ENCODE results near the gene NKD2. TPM values are rescaled to one million over a fixed set of nuclear protein-coding genes. Genes with fewer than 3 reads are reported as not detected.

NKD2 gene
- total RNA-seq, 1 experiment from 2014 or later, result 0.57 TPM

DNA sequence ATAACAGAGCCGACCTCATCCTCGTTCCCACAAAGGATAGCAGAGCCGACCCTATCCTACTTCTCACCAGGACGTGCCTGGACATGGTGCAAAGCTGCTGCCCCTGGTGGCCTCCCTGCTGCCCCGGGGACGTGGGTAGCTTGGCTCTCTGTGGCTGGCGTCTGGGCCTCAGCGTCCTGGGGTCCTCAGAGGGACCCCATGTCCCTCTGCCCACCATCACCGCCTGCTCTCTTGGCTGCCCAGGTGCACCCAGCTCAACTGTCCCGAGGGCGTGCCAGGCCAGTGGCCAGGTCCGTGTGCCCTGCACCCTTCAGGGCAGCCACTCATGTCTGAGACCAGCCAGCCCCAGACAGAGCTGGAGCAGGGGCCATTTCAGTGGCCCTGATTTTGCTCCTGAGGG lies 8.5 kb downstream of the NKD2 start:
- Histone ChIP-seq H3K79me2 (ENCODE audit: low read depth) (no peaks in the 10 kb centered on the region), H3K4me2 (no peak overlapping the region), H3K9me3 (ENCODE audit: insufficient read depth, low read depth) (no peaks in the 10 kb centered on the region), H3K27me3 (ENCODE audit: insufficient read depth, low read depth) (peaks cover 88% of the 10 kb centered on the region), H3F3A (ENCODE audit: insufficient read depth, low read depth) (no peaks in the 10 kb centered on the region), H3K4me3 (no peak overlapping the region), H3K27ac (no peak overlapping the region), H3K9me2 (ENCODE audit: insufficient read depth) (no peaks in the 10 kb centered on the region), H3K4me1 (replicated peaks; ENCODE audit: insufficient read depth) (no peaks in the 10 kb centered on the region), H3K36me3 (ENCODE audit: low read depth) (no peaks in the 10 kb centered on the region), H2AFZ (no peak overlapping the region), H4K20me1 (ENCODE audit: insufficient read depth) (no peaks in the 10 kb centered on the region)
- ChIA-PET CTCF (interaction anchor here (0.6 kb wide), 1 partner anchor 10 kb away, joined by 3 read pairs; no protein-coding TSS in a partner anchor), POLR2A (ENCODE audit: unreplicated experiment) (no interaction called here)
- intact Hi-C loops (cut with micrococcal nuclease; ENCODE audit: unreplicated experiment), result no loop called here
- no TSS peak for BruUV-seq (replicated peaks)
- TF ChIP-seq, protein P1, sequence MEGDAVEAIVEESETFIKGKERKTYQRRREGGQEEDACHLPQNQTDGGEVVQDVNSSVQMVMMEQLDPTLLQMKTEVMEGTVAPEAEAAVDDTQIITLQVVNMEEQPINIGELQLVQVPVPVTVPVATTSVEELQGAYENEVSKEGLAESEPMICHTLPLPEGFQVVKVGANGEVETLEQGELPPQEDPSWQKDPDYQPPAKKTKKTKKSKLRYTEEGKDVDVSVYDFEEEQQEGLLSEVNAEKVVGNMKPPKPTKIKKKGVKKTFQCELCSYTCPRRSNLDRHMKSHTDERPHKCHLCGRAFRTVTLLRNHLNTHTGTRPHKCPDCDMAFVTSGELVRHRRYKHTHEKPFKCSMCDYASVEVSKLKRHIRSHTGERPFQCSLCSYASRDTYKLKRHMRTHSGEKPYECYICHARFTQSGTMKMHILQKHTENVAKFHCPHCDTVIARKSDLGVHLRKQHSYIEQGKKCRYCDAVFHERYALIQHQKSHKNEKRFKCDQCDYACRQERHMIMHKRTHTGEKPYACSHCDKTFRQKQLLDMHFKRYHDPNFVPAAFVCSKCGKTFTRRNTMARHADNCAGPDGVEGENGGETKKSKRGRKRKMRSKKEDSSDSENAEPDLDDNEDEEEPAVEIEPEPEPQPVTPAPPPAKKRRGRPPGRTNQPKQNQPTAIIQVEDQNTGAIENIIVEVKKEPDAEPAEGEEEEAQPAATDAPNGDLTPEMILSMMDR (conservative IDR thresholded peaks at IDR 0.05), result no peak
- TF ChIP-seq EZH2 (IDR thresholded peaks at IDR 0.05; ENCODE audit: low read depth), result no peak
- no peak for DNase-seq

- Histone ChIP-seq H3K79me2 (ENCODE audit: low read depth) (no peaks in the 10 kb centered on the region), H2AFZ (no peak overlapping the region), H3K9me2 (ENCODE audit: insufficient read depth) (no peaks in the 10 kb centered on the region), H3F3A (ENCODE audit: insufficient read depth, low read depth) (no peaks in the 10 kb centered on the region), H3K4me2 (no peak overlapping the region), H4K20me1 (ENCODE audit: insufficient read depth) (no peaks in the 10 kb centered on the region), H3K27ac (no peak overlapping the region), H3K36me3 (ENCODE audit: low read depth) (no peaks in the 10 kb centered on the region), H3K4me1 (replicated peaks; ENCODE audit: insufficient read depth) (no peaks in the 10 kb centered on the region), H3K27me3 (ENCODE audit: insufficient read depth, low read depth) (peaks cover 79% of the 10 kb centered on the region), H3K4me3 (no peak overlapping the region), H3K9me3 (ENCODE audit: insufficient read depth, low read depth) (no peaks in the 10 kb centered on the region)
- POLR2A ChIA-PET (ENCODE audit: unreplicated experiment), result no interaction called here
- DNase-seq, result no peak
- intact Hi-C loops (cut with micrococcal nuclease; ENCODE audit: unreplicated experiment), result no loop called here
- CTCF ChIA-PET, result interaction anchor here (0.6 kb wide), 1 partner anchor 80 kb away, joined by 5 read pairs; no protein-coding TSS in a partner anchor
- no peak for TF ChIP-seq EZH2 (IDR thresholded peaks at IDR 0.05; ENCODE audit: low read depth)
- TF ChIP-seq, protein P1 (conservative IDR thresholded peaks at IDR 0.05), result no peak
- BruUV-seq (replicated peaks), result no TSS peak
Measured at GRCh38 chr5:1017691-1018455, 9.3 kb downstream of the NKD2 start.

DNA sequence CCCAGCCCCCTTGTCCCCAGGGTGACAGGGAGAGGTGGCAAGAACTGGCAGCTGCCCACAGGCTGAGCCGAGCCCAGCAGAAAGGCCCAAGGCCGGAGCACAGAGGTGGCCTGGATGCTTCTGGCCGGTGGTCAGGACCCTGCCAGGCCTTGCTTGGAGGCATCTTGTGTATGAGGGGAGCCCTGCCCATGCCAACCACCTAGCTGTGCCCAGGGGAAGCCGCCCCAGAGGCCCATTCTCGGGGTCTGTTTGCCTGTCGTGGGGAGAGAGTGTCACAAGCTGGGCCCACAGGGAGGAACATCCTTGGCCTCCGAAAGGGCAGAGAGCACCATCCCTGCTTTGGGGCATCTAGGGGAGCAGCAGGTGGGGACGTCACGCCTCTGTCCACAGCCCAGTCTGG lies 10.0 kb downstream of the NKD2 start:
- no peaks in the 10 kb centered on the region for H3K36me3 ChIP-seq (ENCODE audit: low read depth)
- BruUV-seq (replicated peaks), result no TSS peak
- H3K9me2 ChIP-seq (ENCODE audit: insufficient read depth), result no peaks in the 10 kb centered on the region
- no peaks in the 10 kb centered on the region for H3K4me1 ChIP-seq (replicated peaks; ENCODE audit: insufficient read depth)
- no peaks in the 10 kb centered on the region for H3K79me2 ChIP-seq (ENCODE audit: low read depth)
- H3K27me3 ChIP-seq (ENCODE audit: insufficient read depth, low read depth), result peaks cover 72% of the 10 kb centered on the region
- ChIA-PET CTCF (interaction anchor here (0.6 to 1.2 kb wide), 2 partner anchors 14 to 81 kb away, joined by 5 to 7 read pairs; no protein-coding TSS in a partner anchor), POLR2A (ENCODE audit: unreplicated experiment) (no interaction called here)
- no peak overlapping the region for H3K4me2 ChIP-seq
- H3K9me3 ChIP-seq (ENCODE audit: insufficient read depth, low read depth), result no peaks in the 10 kb centered on the region
- DNase-seq, result no peak
- no peak overlapping the region for H2AFZ ChIP-seq
- H3F3A ChIP-seq (ENCODE audit: insufficient read depth, low read depth), result no peaks in the 10 kb centered on the region
- H4K20me1 ChIP-seq (ENCODE audit: insufficient read depth), result no peaks in the 10 kb centered on the region
- H3K27ac ChIP-seq, result no peak overlapping the region
- intact Hi-C loops (cut with micrococcal nuclease; ENCODE audit: unreplicated experiment), result no loop called here
- no peak overlapping the region for H3K4me3 ChIP-seq
- TF ChIP-seq, protein P1 (conservative IDR thresholded peaks at IDR 0.05), result no peak
- no peak for TF ChIP-seq EZH2 (IDR thresholded peaks at IDR 0.05; ENCODE audit: low read depth)
